Neural progenitor cell (in vitro differentiated cells): ENCODE results near the gene BCORL1. TPM values are rescaled to one million over a fixed set of nuclear protein-coding genes. Genes with fewer than 3 reads are reported as not detected.
A peak's percentile ranks its signal among the peaks of the same experiment; 100 is the strongest.

ENCODE experiments used
- DNase-seq: peaks from one replicate; pipeline ENCODE4 v3.0.0-alpha.2; 2016; ENCODE audit warnings: low spot score
- H2AFZ ChIP-seq: fragments of 200-600 bp; sonication (generic); replicated peaks from 2 replicates; pipeline ENCODE4 v1.6.1; 2016; ENCODE audit warnings: antibody characterized with exemption
- H3F3A ChIP-seq: fragments of 200-600 bp; sonication (generic); 2 replicates; pipeline ENCODE4 v1.6.1; 2016; ENCODE audit warnings: antibody characterized with exemption, low read depth
- H3K27ac ChIP-seq: fragments of 200-600 bp; sonication (generic); 2 replicates; pipeline ENCODE4 v1.5.1; 2016; ENCODE audit warnings: mild to moderate bottlenecking
- H3K27me3 ChIP-seq: fragments of 200-600 bp; sonication (generic); 2 replicates; pipeline ENCODE4 v1.6.1; 2016; ENCODE audit warnings: mild to moderate bottlenecking, moderate library complexity
- H3K36me3 ChIP-seq: fragments of 200-600 bp; sonication (generic); 2 replicates; pipeline ENCODE4 v1.5.1; 2016
- H3K4me1 ChIP-seq: fragments of 200-600 bp; sonication (generic); 2 replicates; pipeline ENCODE4 v1.6.1; 2016; ENCODE audit warnings: mixed run types
- H3K4me2 ChIP-seq: fragments of 200-600 bp; sonication (generic); 2 replicates; pipeline ENCODE4 v1.6.1; 2016
- H3K4me3 ChIP-seq: fragments of 200-600 bp; sonication (generic); 2 replicates; pipeline ENCODE4 v1.5.1; 2016
- H3K79me2 ChIP-seq: fragments of 200-600 bp; sonication (generic); 2 replicates; pipeline ENCODE4 v1.6.1; 2016; ENCODE audit warnings: low read depth
- H3K9ac ChIP-seq: fragments of 200-600 bp; sonication (generic); 2 replicates; pipeline ENCODE4 v1.6.1; 2016
- H3K9me3 ChIP-seq: fragments of 200-600 bp; sonication (generic); 2 replicates; pipeline ENCODE4 v1.5.1; 2016; ENCODE audit warnings: low read depth
- H4K20me1 ChIP-seq: fragments of 200-600 bp; sonication (generic); 2 replicates; pipeline ENCODE4 v1.6.1; 2016; ENCODE audit warnings: low read depth
- H3K27ac Mint-ChIP-seq: 3 replicates; pipeline ENCODE4 v1.8.0; 2021; ENCODE audit warnings: mixed read lengths
- H3K27me3 Mint-ChIP-seq: 2 replicates; pipeline ENCODE4 v1.8.0; 2022; ENCODE audit warnings: low read depth, mild to moderate bottlenecking, inconsistent platforms, moderate library complexity, mixed read lengths; ENCODE audit not compliant: insufficient read depth
- H3K36me3 Mint-ChIP-seq: 3 replicates; pipeline ENCODE4 v1.8.0; 2021; ENCODE audit warnings: mixed read lengths
- H3K4me1 Mint-ChIP-seq: 3 replicates; pipeline ENCODE4 v1.8.0; 2021; ENCODE audit warnings: mixed read lengths
- H3K4me3 Mint-ChIP-seq: 3 replicates; pipeline ENCODE4 v1.8.0; 2021; ENCODE audit warnings: mild to moderate bottlenecking, moderate library complexity, mixed read lengths
- H3K9me3 Mint-ChIP-seq: 3 replicates; pipeline ENCODE4 v1.8.0; 2020; ENCODE audit warnings: mixed read lengths
- EZH2 ChIP-seq: fragments of 200-600 bp; sonication (generic); IDR thresholded peaks from 2 replicates; pipeline ENCODE4 v1.6.1; 2017; ENCODE audit warnings: antibody characterized with exemption, mild to moderate bottlenecking, moderate library complexity
- EZH2phosphoT487 ChIP-seq: fragments of 200-600 bp; sonication (generic); IDR thresholded peaks from 2 replicates; pipeline ENCODE4 v1.6.1; 2017; ENCODE audit warnings: antibody characterized with exemption
- total RNA-seq: library from RNA; depleted of rRNA; stranded (reverse); fragments of >200 nt; gene quantifications from 2 replicates; pipeline ENCODE4 v1.2.3, GENCODE V29; 2015; ENCODE audit warnings: low replicate concordance
- TF ChIP-seq, protein P1 (sequence below): fragments of 200-600 bp; sonication (generic); IDR thresholded peaks from 2 replicates; pipeline ENCODE4 v1.5.1; 2017; ENCODE audit warnings: antibody characterized with exemption, mild to moderate bottlenecking

Gene BCORL1
- total RNA-seq, 1 donor from 2014 or later = 5.1 TPM

DNA sequence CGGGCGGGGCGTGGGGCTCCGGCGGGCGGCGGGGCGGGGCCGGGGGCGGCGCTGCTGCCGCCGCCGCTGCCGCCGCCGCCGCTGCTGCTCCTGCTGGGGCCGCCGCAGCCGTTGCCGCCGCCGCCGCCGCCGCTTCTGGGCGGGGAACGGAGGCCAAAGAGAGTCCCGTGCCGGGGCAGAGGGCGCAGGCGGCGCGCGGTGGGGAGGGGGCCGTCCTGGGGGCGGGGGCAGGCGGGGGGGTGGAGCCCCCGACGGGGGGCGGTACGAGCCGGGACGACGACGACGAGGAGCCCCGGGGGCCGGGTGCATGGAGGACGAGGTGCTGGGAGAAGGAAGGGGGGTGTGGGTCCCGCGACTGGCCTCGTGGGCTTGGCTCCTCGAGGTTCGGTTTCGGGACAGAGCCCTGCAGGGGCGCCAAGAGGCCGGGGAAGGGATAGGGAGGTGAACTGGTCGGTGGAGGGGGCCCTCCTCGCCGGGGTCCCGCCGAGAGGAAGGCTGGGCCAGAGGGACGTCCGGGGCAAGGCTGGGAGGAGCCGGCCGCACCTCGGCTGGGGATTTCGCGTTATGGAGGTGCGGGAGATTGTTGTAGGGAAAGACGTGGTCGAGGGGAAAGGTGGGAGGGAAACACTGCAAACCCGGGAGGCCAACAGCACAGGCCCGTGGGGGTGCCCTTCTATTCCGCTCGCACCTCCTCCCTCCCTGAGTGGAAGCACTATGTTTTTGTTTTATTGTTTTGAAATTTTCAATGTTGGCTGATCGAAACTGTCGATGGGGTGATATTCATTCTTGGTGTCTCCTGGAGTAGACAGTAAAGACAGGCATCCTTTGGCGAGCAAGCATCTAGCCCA lies 1.9 kb downstream of the BCORL1 start:
- TF ChIP-seq EZH2phosphoT487 (no peak), EZH2 (no peak)
- TF ChIP-seq, protein P1, sequence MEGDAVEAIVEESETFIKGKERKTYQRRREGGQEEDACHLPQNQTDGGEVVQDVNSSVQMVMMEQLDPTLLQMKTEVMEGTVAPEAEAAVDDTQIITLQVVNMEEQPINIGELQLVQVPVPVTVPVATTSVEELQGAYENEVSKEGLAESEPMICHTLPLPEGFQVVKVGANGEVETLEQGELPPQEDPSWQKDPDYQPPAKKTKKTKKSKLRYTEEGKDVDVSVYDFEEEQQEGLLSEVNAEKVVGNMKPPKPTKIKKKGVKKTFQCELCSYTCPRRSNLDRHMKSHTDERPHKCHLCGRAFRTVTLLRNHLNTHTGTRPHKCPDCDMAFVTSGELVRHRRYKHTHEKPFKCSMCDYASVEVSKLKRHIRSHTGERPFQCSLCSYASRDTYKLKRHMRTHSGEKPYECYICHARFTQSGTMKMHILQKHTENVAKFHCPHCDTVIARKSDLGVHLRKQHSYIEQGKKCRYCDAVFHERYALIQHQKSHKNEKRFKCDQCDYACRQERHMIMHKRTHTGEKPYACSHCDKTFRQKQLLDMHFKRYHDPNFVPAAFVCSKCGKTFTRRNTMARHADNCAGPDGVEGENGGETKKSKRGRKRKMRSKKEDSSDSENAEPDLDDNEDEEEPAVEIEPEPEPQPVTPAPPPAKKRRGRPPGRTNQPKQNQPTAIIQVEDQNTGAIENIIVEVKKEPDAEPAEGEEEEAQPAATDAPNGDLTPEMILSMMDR = no peak
- peaks cover 21% of the 10 kb centered on the region for H3K4me1 Mint-ChIP-seq
- Histone ChIP-seq H3K4me2 (peak overlapping the region; percentile 77), H2AFZ (no peak overlapping the region), H3K9ac (no peak overlapping the region), H4K20me1 (peaks cover 47% of the 10 kb centered on the region), H3K36me3 (no peaks in the 10 kb centered on the region), H3K27me3 (peaks cover 5% of the 10 kb centered on the region), H3K9me3 (no peaks in the 10 kb centered on the region), H3K27ac (no peak overlapping the region), H3K79me2 (peaks cover 41% of the 10 kb centered on the region), H3F3A (peaks cover 19% of the 10 kb centered on the region), H3K4me1 (no peaks in the 10 kb centered on the region), H3K4me3 (no peak overlapping the region)
- H3K9me3 Mint-ChIP-seq = no peaks in the 10 kb centered on the region
- peak overlapping the region; percentile 50 for H3K27ac Mint-ChIP-seq
- peaks cover 13% of the 10 kb centered on the region for H3K36me3 Mint-ChIP-seq
- peak overlapping the region; percentile 92 for H3K4me3 Mint-ChIP-seq
- peak; percentile 43 for DNase-seq
- H3K27me3 Mint-ChIP-seq = peaks cover 6% of the 10 kb centered on the region

DNA sequence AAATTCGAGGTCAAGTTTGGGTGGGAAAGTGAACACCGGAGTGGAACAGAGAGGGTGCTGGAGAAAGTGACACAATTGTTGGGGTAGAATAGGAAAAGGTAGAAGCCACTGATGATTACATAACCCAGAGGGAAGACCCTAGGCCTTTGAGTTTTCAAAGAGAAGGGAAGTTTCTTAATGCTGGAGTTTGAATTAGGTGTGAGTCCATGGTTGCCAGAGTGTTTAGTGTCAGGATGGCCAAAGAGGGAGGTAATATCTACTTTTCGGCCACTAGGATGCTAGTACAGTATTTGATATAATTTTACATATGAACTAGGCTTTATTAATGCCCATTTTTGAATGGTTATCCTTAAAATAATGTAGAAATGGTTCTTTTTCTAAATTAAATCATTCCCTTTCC lies 5.4 kb downstream of the BCORL1 start:
- no peaks in the 10 kb centered on the region for H3K4me1 ChIP-seq
- Mint-ChIP-seq H3K27me3 (peaks cover 8% of the 10 kb centered on the region), H3K4me1 (peaks cover 21% of the 10 kb centered on the region), H3K4me3 (no peak overlapping the region), H3K27ac (no peak overlapping the region), H3K36me3 (peaks cover 19% of the 10 kb centered on the region), H3K9me3 (no peaks in the 10 kb centered on the region)
- TF ChIP-seq, protein P1 = no peak
- TF ChIP-seq EZH2phosphoT487 (no peak), EZH2 (no peak)
- no peak overlapping the region for H3K9ac ChIP-seq
- H3F3A ChIP-seq = no peaks in the 10 kb centered on the region
- no peak for DNase-seq
- peaks cover 69% of the 10 kb centered on the region for H4K20me1 ChIP-seq
- peaks cover 71% of the 10 kb centered on the region for H3K79me2 ChIP-seq
- no peak overlapping the region for H3K27ac ChIP-seq
- H2AFZ ChIP-seq = no peak overlapping the region
- no peaks in the 10 kb centered on the region for H3K9me3 ChIP-seq
- H3K36me3 ChIP-seq = no peaks in the 10 kb centered on the region
- H3K4me2 ChIP-seq = no peak overlapping the region
- no peak overlapping the region for H3K4me3 ChIP-seq
- H3K27me3 ChIP-seq = no peaks in the 10 kb centered on the region

DNA sequence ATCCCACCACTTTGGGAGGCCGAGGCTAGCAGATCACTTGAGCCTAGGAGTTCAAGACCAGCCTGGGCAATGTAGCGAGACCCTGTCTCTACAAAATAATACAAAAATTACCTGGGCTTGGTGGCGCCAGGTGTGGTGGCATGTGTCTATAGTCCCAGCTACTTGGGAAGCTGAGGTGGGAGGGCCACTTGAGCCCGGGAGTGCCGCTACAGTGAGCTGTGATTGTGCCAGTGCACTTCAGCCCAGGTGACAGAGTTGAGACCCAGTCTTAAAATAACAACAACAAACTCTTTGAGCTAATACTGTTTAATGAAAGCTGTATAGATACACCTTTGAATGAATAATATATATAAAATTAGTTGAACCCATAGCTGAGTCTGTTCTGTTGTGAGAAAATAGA lies 9.7 kb downstream of the BCORL1 start:
- Histone ChIP-seq H3K36me3 (no peaks in the 10 kb centered on the region), H3K4me3 (no peak overlapping the region), H4K20me1 (peaks cover 80% of the 10 kb centered on the region), H3K27me3 (no peaks in the 10 kb centered on the region), H3K27ac (no peak overlapping the region), H3K4me1 (no peaks in the 10 kb centered on the region), H3K9ac (no peak overlapping the region), H2AFZ (no peak overlapping the region), H3K4me2 (no peak overlapping the region), H3K9me3 (no peaks in the 10 kb centered on the region), H3F3A (no peaks in the 10 kb centered on the region), H3K79me2 (peaks cover 57% of the 10 kb centered on the region)
- TF ChIP-seq EZH2phosphoT487 (no peak), EZH2 (no peak)
- TF ChIP-seq, protein P1 = no peak
- Mint-ChIP-seq H3K36me3 (peaks cover 27% of the 10 kb centered on the region), H3K27ac (no peak overlapping the region), H3K4me3 (no peak overlapping the region), H3K4me1 (peaks cover 6% of the 10 kb centered on the region), H3K27me3 (peaks cover 6% of the 10 kb centered on the region), H3K9me3 (no peaks in the 10 kb centered on the region)
- no peak for DNase-seq
